HG02970 (cell line): ENCODE results near the gene SLC38A1.

Source experiments
- ATAC-seq: cut with Tn5 transposase; IDR thresholded peaks from one replicate; pipeline ENCODE4 v1.9.1; 2021; ENCODE audit warnings: mild to moderate bottlenecking, moderate library complexity, moderate number of reproducible peaks; ENCODE audit not compliant: unreplicated experiment, low FRiP score

SLC38A1 gene

GRCh38 chr12:46148327-46149078, 120.3 kb downstream of the SLC38A1 start:
- no peak for ATAC-seq

GRCh38 chr12:46147144-46147543, 121.7 kb downstream of the SLC38A1 start:
- ATAC-seq: no peak

GRCh38 chr12:46145881-46146280, 123.0 kb downstream of the SLC38A1 start:
- no peak for ATAC-seq

GRCh38 chr12:46144433-46144832, 124.4 kb downstream of the SLC38A1 start:
- no peak for ATAC-seq

- ATAC-seq: no peak
These were observed 132.6 kb downstream of the SLC38A1 start for GRCh38 chr12:46136249-46136648.

GRCh38 chr12:46135750-46136149, 133.1 kb downstream of the SLC38A1 start:
- ATAC-seq: no peak

- no peak for ATAC-seq
These were observed 134.0 kb downstream of the SLC38A1 start for GRCh38 chr12:46134852-46135251.

GRCh38 chr12:46134205-46134811, 134.5 kb downstream of the SLC38A1 start:
- ATAC-seq: no peak

- no peak for ATAC-seq
These were observed 135.1 kb downstream of the SLC38A1 start for GRCh38 chr12:46133751-46134150.
